Ovary (tissue), 9 donors: ENCODE results near the gene GNG2. TPM values are rescaled to one million over a fixed set of nuclear protein-coding genes. Genes with fewer than 3 reads are reported as not detected.

Source experiments
- DNase-seq, 5 donors: peaks; one replicate each; pipeline ENCODE4 v3.0.0-alpha.2; 2019 to 2020
- H3K27ac ChIP-seq, 2 donors: fragments of 200-600 bp; one replicate each; pipeline versions ENCODE4 v1.5.1 to v1.8.0; 2019 to 2022
- H3K27me3 ChIP-seq: fragments of 200-600 bp; one replicate; pipeline ENCODE4 v1.8.0; 2022
- H3K36me3 ChIP-seq: fragments of 200-600 bp; sonication (generic); one replicate; pipeline ENCODE4 v1.5.1; 2019
- H3K4me1 ChIP-seq: one replicate; pipeline ENCODE4 v1.8.1; 2013; ENCODE audit warnings: mild to moderate bottlenecking, moderate library complexity; ENCODE audit not compliant: insufficient read depth
- H3K4me3 ChIP-seq: fragments of 200-600 bp; sonication (generic); one replicate; pipeline ENCODE4 v1.5.1; 2017
- H3K9me3 ChIP-seq, 2 donors: fragments of 200-600 bp in 1 of 2; sonication (generic) in 1 of 2; one replicate each; pipeline versions ENCODE4 v1.5.1 to v1.8.1; 2013 to 2019; ENCODE audit warnings: mild to moderate bottlenecking in 1 of 2, moderate library complexity in 1 of 2
- EP300 ChIP-seq: sonication (generic); formaldehyde crosslinking; IDR thresholded peaks from one replicate; pipeline ENCODE4 v1.6.1; 2017; ENCODE audit warnings: antibody characterized with exemption
- POLR2A ChIP-seq: fragments of 450-650 bp; IDR thresholded peaks from one replicate; pipeline ENCODE4 v1.6.1; 2017; ENCODE audit warnings: antibody characterized with exemption, mild to moderate bottlenecking, moderate library complexity
- WGBS, 3 donors: extraction: QIAGEN DNeasy Blood & Tissue Kit in 1 of 3; methylation state at CpG; one replicate each; pipeline versions ENCODE4 v1.1.5 to v1.1.7; 2013 to 2017; 5-methylcytosine and 5-hydroxymethylcytosine counted together
- intact Hi-C, 4 donors: fragments of 100-400 bp; cut with DNase I; formaldehyde crosslinking; loops; one replicate each; pipeline versions ENCODE4 v1.11.0 to v1.15.1; 2022 to 2023
- polyA plus RNA-seq, 2 donors: library from polyadenylated mRNA; stranded (reverse); fragments of 200-250 nt in 1 of 2; fragments of 350-450 nt in 1 of 2; fragmentation: Illumina TruSeq in 1 of 2; extraction: RNeasy Lipid Tissue Mini Kit (QIAGEN cat#74804) in 1 of 2; gene quantifications; one replicate each; pipeline ENCODE4 v1.2.3, GENCODE V29; 2013 to 2014
- total RNA-seq, 7 donors: library from RNA; depleted of rRNA in 2 of 7; stranded (reverse); fragments of >200 nt in 2 of 7; fragmentation: NEBNext Ultra II Directional in 3 of 7; extraction: Animal tissue kit (Norgen Biotek cat#: 25700) in 3 of 7; gene quantifications; one replicate each; pipeline versions ENCODE4 v1.1.0 to v1.2.4, GENCODE V29; 2016 to 2023
- TF ChIP-seq, protein P1 (sequence below), 3 donors: fragments of 450-650 bp in 2 of 3; fragments of 200-600 bp in 1 of 3; IDR thresholded peaks; one replicate each; pipeline versions ENCODE4 v1.5.1 to v1.8.0; 2016 to 2022; ENCODE audit warnings: antibody characterized with exemption in 3 of 3, mild to moderate bottlenecking in 1 of 3
- donor health status: DM: no; HTN: no; CAD: no; lungs with moderate emphysema.
- donor health status: DM: no; HTN: no; CAD: no.
- donor health status: Bipolar disorder and iron deficiency.
- donor health status: DM: yes; HTN: yes; CAD: no.
- donor health status: DM: no; HTN: no; CAD: no.
- donor health status: DM: yes; HTN: yes; CAD: no.

Gene GNG2
- total and polyA plus RNA-seq, 9 donors, result 9.4 to 29.4 (median 11.4) TPM

DNA sequence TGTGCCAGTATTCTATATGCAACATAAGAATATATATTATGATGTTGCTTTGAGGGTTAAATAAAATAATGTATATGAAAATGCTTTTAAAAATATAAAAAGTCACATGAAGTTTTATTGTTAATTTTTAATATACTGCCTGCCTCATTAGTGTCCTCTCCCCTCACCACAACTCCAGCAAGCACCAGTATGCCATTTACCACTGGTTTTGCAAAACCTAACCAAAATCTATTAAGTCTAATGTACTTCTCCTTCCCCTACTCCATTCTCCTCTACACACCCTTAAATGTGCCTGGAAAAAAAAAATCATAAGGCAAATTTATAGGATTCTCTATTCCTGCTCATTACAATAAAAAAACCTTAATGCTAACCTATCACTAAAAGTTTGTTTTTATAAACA lies 24.0 kb upstream of the GNG2 start:
- Histone ChIP-seq H3K4me3 (no peak overlapping the region), H3K4me1 (no peaks in the 10 kb centered on the region), H3K27me3 (no peaks in the 10 kb centered on the region), H3K36me3 (no peaks in the 10 kb centered on the region), H3K9me3 (no peaks in the 10 kb centered on the region), H3K27ac (no peak overlapping the region)
- TF ChIP-seq, protein P1, sequence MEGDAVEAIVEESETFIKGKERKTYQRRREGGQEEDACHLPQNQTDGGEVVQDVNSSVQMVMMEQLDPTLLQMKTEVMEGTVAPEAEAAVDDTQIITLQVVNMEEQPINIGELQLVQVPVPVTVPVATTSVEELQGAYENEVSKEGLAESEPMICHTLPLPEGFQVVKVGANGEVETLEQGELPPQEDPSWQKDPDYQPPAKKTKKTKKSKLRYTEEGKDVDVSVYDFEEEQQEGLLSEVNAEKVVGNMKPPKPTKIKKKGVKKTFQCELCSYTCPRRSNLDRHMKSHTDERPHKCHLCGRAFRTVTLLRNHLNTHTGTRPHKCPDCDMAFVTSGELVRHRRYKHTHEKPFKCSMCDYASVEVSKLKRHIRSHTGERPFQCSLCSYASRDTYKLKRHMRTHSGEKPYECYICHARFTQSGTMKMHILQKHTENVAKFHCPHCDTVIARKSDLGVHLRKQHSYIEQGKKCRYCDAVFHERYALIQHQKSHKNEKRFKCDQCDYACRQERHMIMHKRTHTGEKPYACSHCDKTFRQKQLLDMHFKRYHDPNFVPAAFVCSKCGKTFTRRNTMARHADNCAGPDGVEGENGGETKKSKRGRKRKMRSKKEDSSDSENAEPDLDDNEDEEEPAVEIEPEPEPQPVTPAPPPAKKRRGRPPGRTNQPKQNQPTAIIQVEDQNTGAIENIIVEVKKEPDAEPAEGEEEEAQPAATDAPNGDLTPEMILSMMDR (IDR thresholded peaks at IDR 0.05), result no peak
- TF ChIP-seq POLR2A (no peak), EP300 (no peak)
- DNase-seq, result no peak
- intact Hi-C loops, result no loop called here

DNA sequence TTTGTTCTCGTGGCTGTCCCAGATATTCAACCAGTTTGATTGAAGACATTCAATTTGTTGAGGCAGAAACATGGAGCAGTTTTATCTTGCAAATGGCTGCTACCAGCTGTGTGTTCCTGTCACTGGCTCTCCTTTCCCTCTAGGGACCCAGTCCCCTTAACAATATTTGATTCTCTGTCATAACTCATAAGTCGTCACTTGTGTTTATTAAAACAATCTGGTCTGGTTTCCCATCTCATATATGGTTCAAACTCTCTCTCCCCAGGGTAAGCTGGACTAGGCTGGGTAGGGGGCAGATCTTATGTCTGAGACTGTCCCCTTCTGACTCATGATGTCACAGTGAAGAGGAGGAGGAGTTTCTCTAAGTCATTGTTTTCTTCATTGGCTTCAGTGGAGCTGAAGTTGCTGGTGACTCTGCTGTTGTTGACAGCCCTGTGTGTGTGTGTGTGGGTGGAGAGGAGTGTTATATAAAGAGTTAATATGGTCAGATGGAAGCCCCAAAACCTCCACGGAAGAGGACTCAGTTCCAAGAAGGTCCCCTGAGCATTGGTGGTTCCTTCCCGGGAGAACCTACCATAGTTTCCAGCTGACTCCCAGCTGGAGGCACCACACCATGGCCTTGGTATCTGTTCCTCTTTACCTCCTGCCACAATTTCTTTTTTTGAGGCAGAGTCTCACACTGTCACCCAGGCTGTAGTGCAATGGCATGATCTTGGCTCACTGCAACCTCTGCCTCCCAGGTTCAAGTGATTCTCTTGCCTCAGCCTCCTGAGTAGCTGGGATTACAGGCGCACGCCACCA lies 16.1 kb upstream of the GNG2 start:
- no peak overlapping the region for H3K4me3 ChIP-seq
- WGBS, 3 donors, result 75 to 82% (median 77%) methylated on average over 6 of the region's 6 CpGs
- H3K36me3 ChIP-seq, result no peaks in the 10 kb centered on the region
- H3K27me3 ChIP-seq, result no peaks in the 10 kb centered on the region
- H3K9me3 ChIP-seq, result no peaks in the 10 kb centered on the region
- H3K4me1 ChIP-seq, result no peaks in the 10 kb centered on the region
- TF ChIP-seq, protein P1 (IDR thresholded peaks at IDR 0.05), result no peak
- TF ChIP-seq POLR2A (no peak), EP300 (no peak)
- intact Hi-C loops, result no loop called here
- no peak overlapping the region for H3K27ac ChIP-seq
- DNase-seq, result no peak

DNA sequence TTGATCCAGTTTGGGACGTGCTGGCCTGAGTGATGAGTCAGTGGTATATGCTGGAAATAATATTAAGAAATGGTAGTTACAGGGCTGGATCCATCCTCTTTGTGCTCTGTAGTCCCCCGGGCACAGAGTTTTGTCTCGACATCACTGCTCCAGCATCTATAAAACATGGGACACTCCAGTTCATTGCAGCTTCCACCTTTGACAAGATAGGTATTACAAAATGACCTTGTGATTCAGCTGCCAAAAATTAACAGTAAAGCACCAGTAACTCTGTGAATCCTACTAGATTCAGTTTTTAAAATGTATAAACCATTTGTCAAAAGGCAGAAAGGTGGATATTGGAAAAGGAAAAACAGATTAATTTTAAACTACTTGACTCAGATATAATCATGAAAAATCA lies 14.6 kb upstream of the GNG2 start:
- 85 to 93% (median 93%) methylated on average over 3 of the region's 3 CpGs for WGBS, 3 donors
- no peaks in the 10 kb centered on the region for H3K36me3 ChIP-seq

DNA sequence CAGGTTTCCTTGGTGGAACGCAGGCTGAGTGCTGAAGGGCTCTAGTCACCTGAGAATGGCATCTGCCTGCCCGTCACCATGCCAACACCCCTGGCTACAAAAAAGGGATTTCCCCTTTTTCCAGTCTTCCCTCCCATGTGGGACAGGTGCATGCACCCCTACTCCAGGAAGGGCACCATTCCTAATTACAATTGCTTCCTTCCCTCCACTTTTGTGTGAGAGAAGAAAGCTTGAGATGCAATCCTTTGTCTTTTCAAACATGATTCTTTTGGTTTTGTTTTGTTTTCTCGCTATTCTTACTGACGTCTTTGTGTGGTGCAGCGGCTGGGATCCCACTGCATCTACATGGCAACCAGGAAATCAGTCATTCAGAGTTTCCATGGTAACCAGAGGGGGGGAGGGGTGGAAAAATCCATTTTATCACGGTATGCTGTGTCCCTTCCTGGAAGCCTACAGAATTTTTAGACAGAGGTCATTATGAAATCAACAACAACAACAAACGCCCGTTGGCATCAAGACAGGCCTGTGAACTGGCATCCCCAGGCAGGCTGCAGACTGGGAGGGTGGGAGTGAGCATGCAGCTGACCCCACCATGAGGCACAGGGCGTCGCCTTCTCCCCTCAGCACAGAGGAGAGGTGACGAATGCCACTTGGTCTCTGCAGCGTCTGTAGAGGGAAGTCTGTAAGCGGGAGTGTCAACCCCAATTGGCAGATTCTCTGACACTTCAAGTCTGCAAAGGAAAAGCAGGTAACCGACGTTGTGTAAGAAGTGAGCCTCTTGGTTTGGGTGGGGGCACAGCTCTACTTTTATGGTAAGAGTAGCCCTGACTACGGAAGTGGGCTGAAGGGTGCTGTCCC lies 13.6 kb upstream of the GNG2 start:
- TF ChIP-seq, protein P1 (IDR thresholded peaks at IDR 0.05), result no peak
- TF ChIP-seq POLR2A, result no peak
- no peak for TF ChIP-seq EP300
- 47 to 56% (median 48%) methylated on average over 16 of the region's 16 CpGs for WGBS, 3 donors
- H3K36me3 ChIP-seq, result no peaks in the 10 kb centered on the region
- H3K27ac ChIP-seq, result no peak overlapping the region
- no peaks in the 10 kb centered on the region for H3K4me1 ChIP-seq
- no peak for DNase-seq
- no peaks in the 10 kb centered on the region for H3K9me3 ChIP-seq
- H3K4me3 ChIP-seq, result no peak overlapping the region
- H3K27me3 ChIP-seq, result no peaks in the 10 kb centered on the region
- intact Hi-C loops, result no loop called here

More for the DNA sequence above, 14.6 kb upstream of the GNG2 start:
- no peak overlapping the region for H3K4me3 ChIP-seq
- no peak for DNase-seq
- no peaks in the 10 kb centered on the region for H3K4me1 ChIP-seq
- H3K9me3 ChIP-seq, result no peaks in the 10 kb centered on the region
- no peak for TF ChIP-seq POLR2A
- TF ChIP-seq, protein P1 (IDR thresholded peaks at IDR 0.05), result no peak
- TF ChIP-seq EP300, result no peak
- intact Hi-C loops, result no loop called here
- H3K27me3 ChIP-seq, result no peaks in the 10 kb centered on the region
- no peak overlapping the region for H3K27ac ChIP-seq
